SK-N-MC (cell line): ENCODE measurements around the gene IPO13.

Source experiments
- FOXP2 ChIP-seq: optimal IDR thresholded peaks from 2 replicates; pipeline ENCODE3; 2011; ENCODE audit warnings: mild to moderate bottlenecking, moderate library complexity; ENCODE audit not compliant: insufficient read depth; ENCODE audit errors: extremely low read length, control extremely low read depth
- POLR2AphosphoS5 ChIP-seq: IDR thresholded peaks from 2 replicates; pipeline ENCODE4 v1.6.1; 2012; ENCODE audit warnings: mild to moderate bottlenecking, low read depth, low read length, borderline replicate concordance

- TF ChIP-seq FOXP2 (no peak), POLR2AphosphoS5 (no peak)
Observed at GRCh38 chr1:43999455-43999854, 52.7 kb downstream of the IPO13 start.
